Hepatocyte (in vitro differentiated cells): ENCODE data around the gene TXNDC5. TPM values are rescaled to one million over a fixed set of nuclear protein-coding genes. Genes with fewer than 3 reads are reported as not detected.
"Not testable (repeated sequence)": the region's sequence is repeated elsewhere in the genome, so short reads cannot be mapped to it uniquely, and the experiment has no call there.

Source experiments
- DNase-seq: peaks from one replicate; pipeline ENCODE4 v3.0.0-alpha.2; 2016; ENCODE audit warnings: low spot score
- H2AFZ ChIP-seq: fragments of 200-600 bp; sonication (generic); 2 replicates; pipeline ENCODE4 v1.6.0; 2016; ENCODE audit warnings: antibody characterized with exemption, mild to moderate bottlenecking
- H3K27ac ChIP-seq: fragments of 200-600 bp; sonication (generic); 2 replicates; pipeline ENCODE4 v1.5.1; 2016; ENCODE audit warnings: mild to moderate bottlenecking
- H3K27me3 ChIP-seq: fragments of 200-600 bp; sonication (generic); 2 replicates; pipeline ENCODE4 v1.6.1; 2016
- H3K36me3 ChIP-seq: fragments of 200-600 bp; sonication (generic); replicated peaks from 2 replicates; pipeline ENCODE4 v1.5.1; 2016; ENCODE audit warnings: low read depth; ENCODE audit not compliant: insufficient read depth
- H3K4me1 ChIP-seq: fragments of 200-600 bp; sonication (generic); 2 replicates; pipeline ENCODE4 v1.5.1; 2016; ENCODE audit warnings: mild to moderate bottlenecking, moderate library complexity; ENCODE audit not compliant: insufficient read depth
- H3K4me2 ChIP-seq: fragments of 200-600 bp; sonication (generic); 2 replicates; pipeline ENCODE4 v1.6.0; 2016
- H3K4me3 ChIP-seq: fragments of 200-600 bp; sonication (generic); 2 replicates; pipeline ENCODE4 v1.5.1; 2016; ENCODE audit warnings: mild to moderate bottlenecking
- H3K79me2 ChIP-seq: fragments of 200-600 bp; sonication (generic); 2 replicates; pipeline ENCODE4 v1.6.0; 2017; ENCODE audit warnings: mild to moderate bottlenecking
- H3K9me2 ChIP-seq: fragments of 200-600 bp; sonication (generic); replicated peaks from 2 replicates; pipeline ENCODE4 v1.6.0; 2017; ENCODE audit warnings: mild to moderate bottlenecking; ENCODE audit not compliant: insufficient read depth
- H3K9me3 ChIP-seq: fragments of 200-600 bp; sonication (generic); 2 replicates; pipeline ENCODE4 v1.5.1; 2016; ENCODE audit warnings: low read depth, mild to moderate bottlenecking
- H4K20me1 ChIP-seq: fragments of 200-600 bp; sonication (generic); 2 replicates; pipeline ENCODE4 v1.6.0; 2016; ENCODE audit warnings: mild to moderate bottlenecking; ENCODE audit not compliant: insufficient read depth, poor library complexity, severe bottlenecking
- EZH2 ChIP-seq: fragments of 200-600 bp; sonication (generic); IDR thresholded peaks from 2 replicates; pipeline ENCODE4 v1.6.1; 2016; ENCODE audit warnings: antibody characterized with exemption, mild to moderate bottlenecking, borderline replicate concordance
- EZH2phosphoT487 ChIP-seq: fragments of 200-600 bp; sonication (generic); IDR thresholded peaks from one replicate; pipeline ENCODE4 v1.6.1; 2018; ENCODE audit warnings: antibody characterized with exemption, mild to moderate bottlenecking, low read depth, moderate library complexity; ENCODE audit not compliant: unreplicated experiment, severe bottlenecking
- WGBS: methylation state at CpG from one replicate; pipeline ENCODE4 v1.1.6; 2016; ENCODE audit warnings: low lambda C conversion rate; ENCODE audit errors: missing lambda C conversion rate; 5-methylcytosine and 5-hydroxymethylcytosine counted together
- polyA plus RNA-seq: library from polyadenylated mRNA; unstranded; fragments of >200 nt; fragmentation: Nextera tagmentation; extraction: Ambion mirVana; gene quantifications from 2 replicates; pipeline ENCODE4 v1.2.1, GENCODE V29; 2016
- total RNA-seq: library from RNA; depleted of rRNA; stranded (reverse); fragments of >200 nt; gene quantifications from 2 replicates; pipeline ENCODE4 v1.2.3, GENCODE V29; 2014
- TF ChIP-seq, protein P1 (sequence below): fragments of 200-600 bp; sonication (generic); IDR thresholded peaks from 2 replicates; pipeline ENCODE4 v1.5.1; 2016; ENCODE audit warnings: antibody characterized with exemption, mild to moderate bottlenecking; ENCODE audit not compliant: poor library complexity

The TXNDC5 gene
- total and polyA plus RNA-seq, 2 experiments from 2014 or later: 238 to 241 TPM

DNA sequence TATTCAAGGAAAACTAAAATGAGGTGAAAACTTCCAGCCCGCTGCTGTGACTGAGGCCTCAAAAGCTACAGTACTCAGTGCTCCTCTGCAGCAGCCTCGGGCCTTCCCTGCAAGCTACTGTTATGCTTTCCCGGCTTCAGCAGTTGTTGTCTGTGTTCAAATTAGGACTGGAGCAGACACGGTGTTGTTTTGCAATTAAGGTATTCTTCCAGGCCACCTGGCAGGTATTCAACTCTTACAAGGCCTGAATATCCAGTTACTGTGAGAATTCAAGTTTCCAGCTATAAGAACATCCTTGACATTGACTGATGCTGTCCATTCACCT lies 10.7 kb downstream of the TXNDC5 start:
- WGBS: 42% methylated on average over 4 of the region's 4 CpGs
- no peak overlapping the region for H3K4me3 ChIP-seq
- no peaks in the 10 kb centered on the region for H3K27me3 ChIP-seq
- TF ChIP-seq, protein P1, sequence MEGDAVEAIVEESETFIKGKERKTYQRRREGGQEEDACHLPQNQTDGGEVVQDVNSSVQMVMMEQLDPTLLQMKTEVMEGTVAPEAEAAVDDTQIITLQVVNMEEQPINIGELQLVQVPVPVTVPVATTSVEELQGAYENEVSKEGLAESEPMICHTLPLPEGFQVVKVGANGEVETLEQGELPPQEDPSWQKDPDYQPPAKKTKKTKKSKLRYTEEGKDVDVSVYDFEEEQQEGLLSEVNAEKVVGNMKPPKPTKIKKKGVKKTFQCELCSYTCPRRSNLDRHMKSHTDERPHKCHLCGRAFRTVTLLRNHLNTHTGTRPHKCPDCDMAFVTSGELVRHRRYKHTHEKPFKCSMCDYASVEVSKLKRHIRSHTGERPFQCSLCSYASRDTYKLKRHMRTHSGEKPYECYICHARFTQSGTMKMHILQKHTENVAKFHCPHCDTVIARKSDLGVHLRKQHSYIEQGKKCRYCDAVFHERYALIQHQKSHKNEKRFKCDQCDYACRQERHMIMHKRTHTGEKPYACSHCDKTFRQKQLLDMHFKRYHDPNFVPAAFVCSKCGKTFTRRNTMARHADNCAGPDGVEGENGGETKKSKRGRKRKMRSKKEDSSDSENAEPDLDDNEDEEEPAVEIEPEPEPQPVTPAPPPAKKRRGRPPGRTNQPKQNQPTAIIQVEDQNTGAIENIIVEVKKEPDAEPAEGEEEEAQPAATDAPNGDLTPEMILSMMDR: no peak
- TF ChIP-seq EZH2phosphoT487 (no peak), EZH2 (no peak)
- peaks cover 28% of the 10 kb centered on the region for H3K79me2 ChIP-seq
- H3K4me2 ChIP-seq: no peak overlapping the region
- H3K9me3 ChIP-seq: no peaks in the 10 kb centered on the region
- H3K4me1 ChIP-seq: peaks cover 17% of the 10 kb centered on the region
- no peak overlapping the region for H3K27ac ChIP-seq
- H2AFZ ChIP-seq: no peak overlapping the region
- H3K36me3 ChIP-seq: peaks cover 4% of the 10 kb centered on the region
- no peak for DNase-seq
- no peaks in the 10 kb centered on the region for H3K9me2 ChIP-seq
- peaks cover 10% of the 10 kb centered on the region for H4K20me1 ChIP-seq

DNA sequence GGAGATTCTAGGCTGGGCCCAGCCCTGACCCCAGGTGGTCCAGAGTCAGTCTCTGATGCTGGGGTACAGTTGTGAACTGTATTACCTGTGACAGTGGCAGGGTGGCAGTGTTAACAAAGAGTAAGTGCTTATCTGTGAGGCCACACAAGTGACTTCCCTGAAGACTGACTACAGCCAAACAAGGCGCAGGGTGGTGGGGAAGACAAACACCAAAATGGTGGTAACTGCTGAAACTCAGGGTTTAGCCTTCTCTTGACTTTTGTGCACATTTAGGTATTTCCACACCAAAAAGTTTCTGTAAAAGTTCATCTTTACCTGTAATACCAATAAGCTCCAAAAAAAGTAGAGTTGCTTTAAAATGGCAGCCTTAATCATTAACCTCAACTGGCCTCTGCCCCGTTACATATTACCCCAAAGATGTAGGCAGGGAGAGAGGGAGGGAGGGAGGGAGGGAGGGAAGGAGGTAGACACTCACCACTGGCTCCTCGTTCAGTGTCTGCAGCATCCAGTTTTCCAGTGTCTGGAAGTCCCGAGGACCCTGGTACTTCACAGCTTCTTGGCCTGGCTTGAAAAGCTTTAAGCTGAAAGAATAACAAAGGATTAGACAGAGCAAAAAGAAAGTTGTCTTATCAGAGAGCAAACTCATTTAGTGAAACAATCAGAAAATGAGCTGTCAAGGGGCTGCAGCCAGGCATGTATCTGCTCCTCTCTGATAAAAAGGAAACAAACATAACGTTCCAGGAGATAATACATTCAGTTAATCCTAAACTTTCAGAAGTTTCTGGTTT lies 11.3 kb downstream of the TXNDC5 start:
- H3K4me2 ChIP-seq: no peak overlapping the region
- H4K20me1 ChIP-seq: peaks cover 9% of the 10 kb centered on the region
- no peaks in the 10 kb centered on the region for H3K9me3 ChIP-seq
- DNase-seq: peak; percentile 28
- no peak overlapping the region for H2AFZ ChIP-seq
- H3K27ac ChIP-seq: no peak overlapping the region
- 38% methylated on average over 4 of the region's 5 CpGs for WGBS
- no peak overlapping the region for H3K4me3 ChIP-seq
- H3K9me2 ChIP-seq: no peaks in the 10 kb centered on the region
- peaks cover 22% of the 10 kb centered on the region for H3K79me2 ChIP-seq
- TF ChIP-seq, protein P1: peak; percentile 28
- TF ChIP-seq EZH2 (no peak), EZH2phosphoT487 (peak; percentile 36)
- H3K27me3 ChIP-seq: no peaks in the 10 kb centered on the region
- peaks cover 17% of the 10 kb centered on the region for H3K4me1 ChIP-seq
- H3K36me3 ChIP-seq: peaks cover 4% of the 10 kb centered on the region

DNA sequence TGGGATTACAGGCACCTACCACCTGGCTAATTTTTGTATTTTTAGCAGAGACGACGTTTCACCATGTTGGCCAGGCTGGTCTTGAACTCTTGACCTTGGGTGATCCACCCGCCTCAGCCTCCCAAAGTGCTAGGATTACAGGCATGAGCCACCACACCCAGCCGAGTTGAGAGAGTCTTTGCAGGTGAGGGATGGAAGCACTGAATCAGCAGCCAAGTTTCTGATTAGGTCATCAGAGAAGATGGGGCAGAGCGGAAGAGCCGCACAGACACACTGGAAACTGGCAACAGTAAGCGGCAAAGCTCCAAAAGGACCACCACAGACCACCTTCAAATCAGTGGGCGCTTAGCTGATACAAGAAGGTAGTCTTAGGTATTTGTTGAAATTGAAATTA lies 12.4 kb downstream of the TXNDC5 start:
- not testable (repeated sequence) for H3K4me2 ChIP-seq, H3K4me3 ChIP-seq, H3K9me2 ChIP-seq, H3K27me3 ChIP-seq, DNase-seq, H3K9me3 ChIP-seq, H2AFZ ChIP-seq, H3K36me3 ChIP-seq, H4K20me1 ChIP-seq, H3K27ac ChIP-seq
- Histone ChIP-seq H3K4me1 (peaks cover 17% of the 10 kb centered on the region), H3K79me2 (peaks cover 16% of the 10 kb centered on the region)
- WGBS: 94% methylated on average over 8 of the region's 8 CpGs

DNA sequence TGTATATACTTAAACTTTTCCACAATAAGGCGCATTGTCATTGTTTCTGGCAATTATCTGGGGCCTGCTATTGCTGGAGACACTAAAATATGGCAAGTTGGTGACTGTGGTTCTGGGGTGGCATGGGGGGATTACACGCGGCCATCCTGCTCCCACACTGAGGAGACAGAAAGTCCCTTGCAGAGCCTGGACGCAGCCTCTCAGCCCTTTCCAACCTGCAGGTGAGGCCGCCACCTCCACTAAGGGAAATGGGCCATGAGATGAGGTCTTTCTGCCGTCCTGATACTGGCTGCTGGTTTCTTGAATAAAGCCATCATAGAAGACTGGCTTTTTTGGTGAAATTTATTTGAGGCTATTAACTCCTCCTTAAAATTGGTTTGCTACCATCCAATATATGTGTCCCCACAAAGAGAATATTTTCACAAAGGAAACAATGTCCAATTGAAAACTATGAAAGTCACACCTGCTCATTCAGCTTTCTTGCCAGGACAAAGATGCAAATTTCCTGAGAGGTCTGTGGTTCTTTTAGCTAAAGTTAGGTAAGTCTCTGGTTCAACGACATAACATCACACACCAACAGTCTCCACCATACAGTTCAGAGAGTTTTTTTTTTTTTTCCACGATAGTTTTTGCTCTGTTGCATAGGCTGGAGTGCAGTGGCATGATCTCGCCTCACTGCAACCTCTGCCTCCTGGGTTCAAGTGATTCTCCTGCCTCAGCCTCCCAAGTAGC lies 13.0 kb downstream of the TXNDC5 start:
- H3K4me2 ChIP-seq: no peak overlapping the region
- H3K9me2 ChIP-seq: no peaks in the 10 kb centered on the region
- H3K36me3 ChIP-seq: no peaks in the 10 kb centered on the region
- peaks cover 9% of the 10 kb centered on the region for H4K20me1 ChIP-seq
- H3K9me3 ChIP-seq: no peaks in the 10 kb centered on the region
- H3K79me2 ChIP-seq: peaks cover 16% of the 10 kb centered on the region
- no peak overlapping the region for H3K27ac ChIP-seq
- WGBS: 97% methylated on average over 9 of the region's 9 CpGs
- H3K27me3 ChIP-seq: no peaks in the 10 kb centered on the region
- no peak for DNase-seq
- peaks cover 17% of the 10 kb centered on the region for H3K4me1 ChIP-seq
- H3K4me3 ChIP-seq: no peak overlapping the region
- TF ChIP-seq EZH2phosphoT487 (no peak), EZH2 (no peak)
- TF ChIP-seq, protein P1: no peak
- no peak overlapping the region for H2AFZ ChIP-seq
